ENCODE measurements around the gene MAP1LC3A.

DNA sequence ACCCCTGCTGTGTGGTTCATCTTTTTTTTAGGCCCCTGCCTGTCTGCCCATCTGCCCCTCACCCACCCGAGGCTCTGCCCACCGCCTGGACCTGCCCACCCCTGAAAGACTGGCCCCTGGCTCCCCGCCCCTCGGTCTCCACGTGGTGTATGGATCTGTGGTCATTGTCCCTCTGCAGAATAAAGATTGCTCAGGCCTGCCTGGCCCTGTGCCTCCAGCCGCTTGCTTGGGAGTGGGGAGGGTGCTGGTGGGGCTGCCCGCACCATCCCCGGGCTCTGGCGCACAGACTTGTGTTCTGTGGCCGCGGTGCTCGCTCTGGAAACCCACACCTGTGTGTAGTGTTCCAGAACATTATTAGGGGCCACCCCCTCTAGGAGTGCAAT is 1.6 kb downstream of the MAP1LC3A start:
- TF ChIP-seq, protein P1, sequence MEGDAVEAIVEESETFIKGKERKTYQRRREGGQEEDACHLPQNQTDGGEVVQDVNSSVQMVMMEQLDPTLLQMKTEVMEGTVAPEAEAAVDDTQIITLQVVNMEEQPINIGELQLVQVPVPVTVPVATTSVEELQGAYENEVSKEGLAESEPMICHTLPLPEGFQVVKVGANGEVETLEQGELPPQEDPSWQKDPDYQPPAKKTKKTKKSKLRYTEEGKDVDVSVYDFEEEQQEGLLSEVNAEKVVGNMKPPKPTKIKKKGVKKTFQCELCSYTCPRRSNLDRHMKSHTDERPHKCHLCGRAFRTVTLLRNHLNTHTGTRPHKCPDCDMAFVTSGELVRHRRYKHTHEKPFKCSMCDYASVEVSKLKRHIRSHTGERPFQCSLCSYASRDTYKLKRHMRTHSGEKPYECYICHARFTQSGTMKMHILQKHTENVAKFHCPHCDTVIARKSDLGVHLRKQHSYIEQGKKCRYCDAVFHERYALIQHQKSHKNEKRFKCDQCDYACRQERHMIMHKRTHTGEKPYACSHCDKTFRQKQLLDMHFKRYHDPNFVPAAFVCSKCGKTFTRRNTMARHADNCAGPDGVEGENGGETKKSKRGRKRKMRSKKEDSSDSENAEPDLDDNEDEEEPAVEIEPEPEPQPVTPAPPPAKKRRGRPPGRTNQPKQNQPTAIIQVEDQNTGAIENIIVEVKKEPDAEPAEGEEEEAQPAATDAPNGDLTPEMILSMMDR (conservative IDR thresholded peaks at IDR 0.05): no peak
- no peak for TF ChIP-seq EZH2 (IDR thresholded peaks at IDR 0.05; ENCODE audit: low read depth)

Data from PC-9 (cell line).